ENCODE results near the gene HDAC7. TPM values are rescaled to one million over a fixed set of nuclear protein-coding genes. Genes with fewer than 3 reads are reported as not detected.

HDAC7 gene
- total RNA-seq, 1 donor from 2014 or later = 67.9 TPM

Other genes with a start within 250 kb of the HDAC7 start
- gene RPAP3, start 113.9 kb downstream of the HDAC7 start, total RNA-seq (ENCODE audit: unreplicated experiment) = 29.5 TPM
- gene ENDOU, start 94.4 kb downstream of the HDAC7 start, total RNA-seq (ENCODE audit: unreplicated experiment) = not detected
- gene RAPGEF3, start 61.0 kb downstream of the HDAC7 start, total RNA-seq (ENCODE audit: unreplicated experiment) = 0.81 TPM
- 15.7 TPM for gene SLC48A1, start 46.7 kb downstream of the HDAC7 start, total RNA-seq (ENCODE audit: unreplicated experiment)
- gene VDR, start 85.1 kb upstream of the HDAC7 start, total RNA-seq (ENCODE audit: unreplicated experiment) = not detected
- 24.0 TPM for gene TMEM106C, start 143.7 kb upstream of the HDAC7 start, total RNA-seq (ENCODE audit: unreplicated experiment)
- 0.34 TPM for gene COL2A1, start 184.6 kb upstream of the HDAC7 start, total RNA-seq (ENCODE audit: unreplicated experiment)

All from glutamatergic neuron (in vitro differentiated cells).